HK-2 (cell line): Measurements from ENCODE around the gene POLR2L.

Source experiments
- DNase-seq: peaks from one replicate; pipeline ENCODE4 v3.0.0-alpha.2; 2018; ENCODE audit not compliant: unreplicated experiment

The POLR2L gene

GRCh38 chr11:826836-827145, 15.5 kb downstream of the POLR2L start:
- no peak for DNase-seq

- DNase-seq, result no peak
Measured at GRCh38 chr11:826227-826621, 16.1 kb downstream of the POLR2L start.

- no peak for DNase-seq
Measured at GRCh38 chr11:825366-826226, 16.7 kb downstream of the POLR2L start.

GRCh38 chr11:824942-825341, 17.4 kb downstream of the POLR2L start:
- DNase-seq, result no peak

- no peak for DNase-seq
Measured at GRCh38 chr11:824292-824880, 17.9 kb downstream of the POLR2L start.

- no peak for DNase-seq
Measured at GRCh38 chr11:823441-824291, 18.7 kb downstream of the POLR2L start.

- DNase-seq, result no peak
Measured at GRCh38 chr11:821512-822371, 20.6 kb downstream of the POLR2L start.

GRCh38 chr11:820655-821511, 21.4 kb downstream of the POLR2L start:
- DNase-seq, result peak; percentile 67

GRCh38 chr11:819943-820649, 22.2 kb downstream of the POLR2L start:
- DNase-seq, result peak; percentile 76

- peak; percentile 83 for DNase-seq
Measured at GRCh38 chr11:819129-819931, 23.0 kb downstream of the POLR2L start.

GRCh38 chr11:818396-819128, 23.8 kb downstream of the POLR2L start, which contains the start of gene PNPLA2:
TSS of gene PNPLA2 (plus strand) at chr11:818914. CDS start at chr11:819719, 805 bp downstream.
- DNase-seq, result peak; percentile 68

GRCh38 chr11:816433-816779, 25.9 kb downstream of the POLR2L start:
- no peak for DNase-seq

GRCh38 chr11:815675-816432, 26.5 kb downstream of the POLR2L start:
- DNase-seq, result no peak

GRCh38 chr11:813456-814096, 28.8 kb downstream of the POLR2L start:
- DNase-seq, result no peak

- no peak for DNase-seq
Measured at GRCh38 chr11:813072-813455, 29.3 kb downstream of the POLR2L start.

- DNase-seq, result no peak
Measured at GRCh38 chr11:812390-812789, 29.9 kb downstream of the POLR2L start.
